GM12874 (cell line): ENCODE measurements around the gene VTI1A.

Experiments used
- TF ChIP-seq, protein P1 (sequence below): IDR thresholded peaks from 2 replicates; pipeline ENCODE4 v1.5.1; 2011; ENCODE audit warnings: low read depth, mild to moderate bottlenecking, control low read depth, low read length, moderate library complexity; ENCODE audit not compliant: insufficient read depth

The VTI1A gene

DNA sequence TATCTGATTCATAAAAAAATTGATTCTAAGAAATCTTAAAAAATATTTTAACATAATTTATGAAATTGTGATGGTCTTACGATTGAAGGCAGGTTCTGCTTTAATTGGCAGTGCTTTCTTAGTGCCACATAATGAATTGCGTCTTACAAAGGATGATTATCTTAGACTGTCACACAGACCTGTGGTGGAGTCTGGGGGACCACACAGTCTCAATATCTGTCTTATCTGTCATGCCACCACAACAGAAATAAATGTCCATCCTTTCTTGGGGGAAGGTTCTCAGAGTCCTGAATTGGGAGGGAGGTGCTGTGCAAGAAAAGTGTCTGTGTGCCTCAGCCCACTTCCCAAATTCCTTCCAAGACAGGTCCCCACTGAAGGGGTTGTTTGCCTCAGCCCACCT lies 34.3 kb upstream of the VTI1A start:
- TF ChIP-seq, protein P1, sequence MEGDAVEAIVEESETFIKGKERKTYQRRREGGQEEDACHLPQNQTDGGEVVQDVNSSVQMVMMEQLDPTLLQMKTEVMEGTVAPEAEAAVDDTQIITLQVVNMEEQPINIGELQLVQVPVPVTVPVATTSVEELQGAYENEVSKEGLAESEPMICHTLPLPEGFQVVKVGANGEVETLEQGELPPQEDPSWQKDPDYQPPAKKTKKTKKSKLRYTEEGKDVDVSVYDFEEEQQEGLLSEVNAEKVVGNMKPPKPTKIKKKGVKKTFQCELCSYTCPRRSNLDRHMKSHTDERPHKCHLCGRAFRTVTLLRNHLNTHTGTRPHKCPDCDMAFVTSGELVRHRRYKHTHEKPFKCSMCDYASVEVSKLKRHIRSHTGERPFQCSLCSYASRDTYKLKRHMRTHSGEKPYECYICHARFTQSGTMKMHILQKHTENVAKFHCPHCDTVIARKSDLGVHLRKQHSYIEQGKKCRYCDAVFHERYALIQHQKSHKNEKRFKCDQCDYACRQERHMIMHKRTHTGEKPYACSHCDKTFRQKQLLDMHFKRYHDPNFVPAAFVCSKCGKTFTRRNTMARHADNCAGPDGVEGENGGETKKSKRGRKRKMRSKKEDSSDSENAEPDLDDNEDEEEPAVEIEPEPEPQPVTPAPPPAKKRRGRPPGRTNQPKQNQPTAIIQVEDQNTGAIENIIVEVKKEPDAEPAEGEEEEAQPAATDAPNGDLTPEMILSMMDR = no peak

DNA sequence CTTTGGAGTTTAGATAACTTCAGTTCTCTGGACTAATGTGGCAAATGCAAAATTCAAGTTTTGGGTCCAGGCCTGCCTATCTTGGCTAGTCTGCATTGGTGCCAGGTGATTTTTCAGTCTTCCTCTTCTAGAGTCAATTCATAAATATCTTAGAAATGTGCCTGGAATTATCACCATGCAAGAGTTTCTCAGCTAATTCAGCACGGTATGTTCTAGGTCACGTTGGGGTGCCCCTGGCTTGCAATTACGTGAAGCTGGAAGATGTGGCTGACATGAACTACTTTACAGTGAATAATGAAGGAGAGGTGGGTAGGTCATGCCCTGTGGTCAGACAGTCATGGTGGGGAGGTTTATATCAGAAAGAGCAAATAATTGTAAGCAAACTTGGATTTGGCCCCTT lies 25.3 kb upstream of the VTI1A start:
- TF ChIP-seq, protein P1 = no peak

DNA sequence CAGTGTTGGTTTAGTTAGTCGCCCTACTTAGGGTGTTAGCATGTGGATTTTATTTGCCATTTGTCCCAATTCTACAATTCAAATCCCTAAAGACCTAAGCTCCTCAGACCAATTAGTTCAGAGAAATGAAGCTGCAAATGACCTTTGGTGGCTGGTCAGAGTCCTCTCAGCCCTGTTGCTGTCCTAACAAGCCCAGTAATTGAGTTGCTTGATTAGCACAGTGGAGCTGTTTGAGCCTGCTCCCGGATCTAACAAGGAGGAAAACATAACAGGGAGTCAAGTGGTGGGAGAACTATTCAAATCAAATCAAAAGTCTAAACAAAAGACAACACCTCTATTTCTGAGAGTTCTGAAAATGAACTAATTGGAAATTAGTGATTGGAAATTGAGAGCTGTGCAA lies 22.4 kb upstream of the VTI1A start:
- TF ChIP-seq, protein P1 = no peak

DNA sequence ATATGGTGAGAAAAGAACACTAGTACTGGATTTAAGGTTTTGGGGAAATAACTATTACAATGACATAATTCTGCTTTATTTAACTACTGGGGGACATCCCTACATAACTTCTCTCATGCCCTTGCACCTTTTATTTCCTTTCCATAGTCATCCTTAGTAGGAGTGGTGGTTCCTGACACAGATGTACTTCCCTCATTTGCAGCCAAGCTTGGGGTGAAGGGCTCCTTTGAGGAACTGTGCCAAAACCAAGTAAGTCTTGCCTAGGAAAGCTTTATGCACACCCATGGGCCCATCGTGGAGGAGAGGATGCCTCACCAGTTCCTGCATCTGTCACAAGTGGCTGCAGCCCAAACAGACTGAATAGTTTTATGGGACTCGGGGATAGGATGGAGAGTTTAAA lies 20.9 kb upstream of the VTI1A start:
- TF ChIP-seq, protein P1 = no peak

DNA sequence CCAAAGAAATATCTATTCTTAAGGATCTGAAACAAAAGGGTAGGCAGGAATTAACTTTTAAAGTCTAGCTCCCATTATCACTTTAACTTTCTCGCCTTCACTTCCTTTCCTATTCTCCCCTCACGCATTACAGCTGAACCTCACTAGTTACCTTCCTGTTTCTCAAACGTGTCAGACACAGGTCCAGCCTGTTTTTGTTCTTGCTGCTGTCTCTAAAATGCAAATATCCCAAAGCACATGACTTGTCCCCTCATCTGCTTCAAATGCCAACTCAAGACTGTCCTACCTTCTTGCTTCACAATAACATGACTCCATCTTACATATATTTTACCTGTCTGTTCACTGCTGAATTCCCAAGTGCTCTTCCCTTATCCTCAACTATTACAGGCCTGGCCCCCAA lies 17.9 kb upstream of the VTI1A start:
- TF ChIP-seq, protein P1 = no peak

DNA sequence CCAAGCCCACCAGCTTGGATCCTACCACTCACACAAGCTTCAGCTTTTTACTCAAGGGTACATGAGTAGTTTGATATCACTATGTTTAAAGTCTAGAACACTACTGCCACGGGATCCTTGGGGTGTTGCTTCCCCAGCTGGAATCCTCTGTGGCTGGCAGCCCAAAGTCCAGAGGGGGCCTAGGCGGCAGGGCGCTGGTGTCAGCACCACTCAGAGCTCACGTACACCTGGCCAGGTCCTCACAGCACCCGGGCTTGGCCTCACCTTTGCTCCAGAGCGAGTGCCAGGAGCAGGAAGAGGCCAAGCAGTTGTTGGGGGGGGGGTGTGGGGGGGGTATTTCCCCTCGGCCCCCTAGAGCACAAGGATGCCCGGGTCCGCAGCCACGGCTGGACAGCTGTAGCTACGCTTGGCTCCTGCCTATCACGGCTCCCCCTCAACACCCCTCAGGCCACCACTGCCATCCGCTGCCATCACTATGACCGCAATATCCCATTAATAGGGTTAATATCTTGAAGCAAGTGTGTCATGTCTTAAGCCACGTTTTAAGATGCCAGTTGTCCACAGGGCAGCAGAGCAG lies 17.3 kb upstream of the VTI1A start:
- TF ChIP-seq, protein P1 = no peak

DNA sequence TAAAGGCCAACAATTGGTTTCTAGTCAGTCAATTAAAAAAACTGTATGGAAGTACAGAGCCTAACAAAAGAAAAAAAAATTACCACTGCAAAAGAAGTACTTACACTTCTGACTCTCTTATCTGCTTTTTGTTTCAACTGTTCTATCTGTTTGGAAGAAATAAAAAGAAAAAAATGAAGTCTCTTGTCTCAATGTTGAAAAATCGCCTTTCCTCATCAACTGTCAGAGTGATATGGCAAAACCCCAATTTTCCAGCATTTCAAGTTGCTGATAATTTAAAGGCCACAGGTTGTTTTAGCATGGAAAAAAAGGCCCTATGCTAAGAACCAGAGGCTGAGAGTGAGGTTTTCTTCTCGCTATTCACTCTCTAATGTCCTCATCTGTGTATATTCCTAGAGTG lies 13.9 kb upstream of the VTI1A start:
- TF ChIP-seq, protein P1 = no peak
